ENCODE data around the gene PEAR1.

The PEAR1 gene

GRCh38 chr1:156912861-156913808, 19.6 kb downstream of the PEAR1 start:
- no peak for DNase-seq
- Histone ChIP-seq H3K4me2 (ENCODE audit: low read length) (no peak overlapping the region), H3K14ac (ENCODE audit: low read length) (no peak overlapping the region), H3K79me2 (ENCODE audit: control insufficient read depth, insufficient read depth, low read length, poor library complexity) (no peaks in the 10 kb centered on the region), H2BK12ac (ENCODE audit: low read length) (no peak overlapping the region), H2AFZ (ENCODE audit: insufficient read depth, low read length, poor library complexity) (no peak overlapping the region), H3K36me3 (ENCODE audit: control insufficient read depth in 1 of 2, insufficient read depth in 2 of 2, low read length in 2 of 2) (peaks cover 60 to 67% of the 10 kb centered on the region in 2 experiments), H3K4ac (ENCODE audit: low read depth, low read length) (no peak overlapping the region), H3K4me3 (ENCODE audit: low read depth, low read length) (no peak overlapping the region), H3K9ac (ENCODE audit: low read length) (no peak overlapping the region), H3K79me1 (ENCODE audit: low read length) (no peaks in the 10 kb centered on the region), H4K8ac (ENCODE audit: low read depth, low read length) (no peak overlapping the region), H3K27me3 (ENCODE audit: insufficient read depth, low read length) (no peaks in the 10 kb centered on the region), H3K18ac (ENCODE audit: low read length) (no peak overlapping the region), H2BK120ac (ENCODE audit: insufficient read depth, low read length, poor library complexity) (no peak overlapping the region), H4K91ac (ENCODE audit: low read depth, low read length) (no peak overlapping the region), H2BK5ac (ENCODE audit: low read depth, low read length, poor library complexity) (no peak overlapping the region), H3K9me3 (ENCODE audit: insufficient read depth, low read depth, low read length) (peaks cover 3% of the 10 kb centered on the region), H3K23ac (ENCODE audit: low read length) (peak overlapping the region; percentile 30), H3K4me1 (ENCODE audit: control insufficient read depth in 1 of 2, insufficient read depth in 2 of 2, low read length in 2 of 2) (peaks cover 0 to 4% of the 10 kb centered on the region in 2 experiments), H3K27ac (ENCODE audit: low read depth, low read length) (no peak overlapping the region), H2AK5ac (ENCODE audit: low read length) (no peak overlapping the region), H4K12ac (ENCODE audit: low read depth, low read length) (no peak overlapping the region)
- no CpG with 5 or more reads among the region's 24 CpGs for WGBS (ENCODE audit: extremely low coverage, insufficient coverage, insufficient read length)

GRCh38 chr1:156913809-156914387, 20.4 kb downstream of the PEAR1 start:
- Histone ChIP-seq H3K9me3 (ENCODE audit: insufficient read depth, low read depth, low read length) (peaks cover 2% of the 10 kb centered on the region), H3K79me1 (ENCODE audit: low read length) (no peaks in the 10 kb centered on the region)

GRCh38 chr1:156914440-156914856, 20.9 kb downstream of the PEAR1 start:
- Histone ChIP-seq H3K36me3 (ENCODE audit: control insufficient read depth in 1 of 2, insufficient read depth in 2 of 2, low read length in 2 of 2) (peaks cover 48 to 54% of the 10 kb centered on the region in 2 experiments), H3K4me3 (ENCODE audit: low read depth, low read length) (no peak overlapping the region), H3K27me3 (ENCODE audit: insufficient read depth, low read length) (no peaks in the 10 kb centered on the region), H2BK5ac (ENCODE audit: low read depth, low read length, poor library complexity) (no peak overlapping the region), H3K23ac (ENCODE audit: low read length) (no peak overlapping the region), H4K12ac (ENCODE audit: low read depth, low read length) (no peak overlapping the region), H3K4me1 (ENCODE audit: control insufficient read depth in 1 of 2, insufficient read depth in 2 of 2, low read length in 2 of 2) (peaks cover 0 to 4% of the 10 kb centered on the region in 2 experiments), H3K79me1 (ENCODE audit: low read length) (no peaks in the 10 kb centered on the region), H3K18ac (ENCODE audit: low read length) (no peak overlapping the region), H2BK120ac (ENCODE audit: insufficient read depth, low read length, poor library complexity) (no peak overlapping the region), H4K8ac (ENCODE audit: low read depth, low read length) (no peak overlapping the region), H3K9me3 (ENCODE audit: insufficient read depth, low read depth, low read length) (peaks cover 2% of the 10 kb centered on the region), H3K9ac (ENCODE audit: low read length) (no peak overlapping the region), H3K27ac (ENCODE audit: low read depth, low read length) (no peak overlapping the region), H4K91ac (ENCODE audit: low read depth, low read length) (no peak overlapping the region), H2AK5ac (ENCODE audit: low read length) (no peak overlapping the region), H2BK12ac (ENCODE audit: low read length) (no peak overlapping the region), H3K79me2 (ENCODE audit: control insufficient read depth, insufficient read depth, low read length, poor library complexity) (no peaks in the 10 kb centered on the region), H2AFZ (ENCODE audit: insufficient read depth, low read length, poor library complexity) (no peak overlapping the region), H3K4ac (ENCODE audit: low read depth, low read length) (no peak overlapping the region), H3K14ac (ENCODE audit: low read length) (no peak overlapping the region), H3K4me2 (ENCODE audit: low read length) (no peak overlapping the region)
- WGBS (ENCODE audit: extremely low coverage, insufficient coverage, insufficient read length) = no CpG with 5 or more reads among the region's 9 CpGs
- peak; percentile 35 to 54 for DNase-seq

More at GRCh38 chr1:156913809-156914387, 20.4 kb downstream of the PEAR1 start:
- Histone ChIP-seq H3K23ac (ENCODE audit: low read length) (no peak overlapping the region), H3K27me3 (ENCODE audit: insufficient read depth, low read length) (no peaks in the 10 kb centered on the region), H4K8ac (ENCODE audit: low read depth, low read length) (no peak overlapping the region), H2AFZ (ENCODE audit: insufficient read depth, low read length, poor library complexity) (no peak overlapping the region), H3K18ac (ENCODE audit: low read length) (no peak overlapping the region), H3K79me2 (ENCODE audit: control insufficient read depth, insufficient read depth, low read length, poor library complexity) (no peaks in the 10 kb centered on the region), H3K27ac (ENCODE audit: low read depth, low read length) (no peak overlapping the region), H3K4me2 (ENCODE audit: low read length) (no peak overlapping the region), H4K12ac (ENCODE audit: low read depth, low read length) (no peak overlapping the region), H2BK12ac (ENCODE audit: low read length) (no peak overlapping the region), H3K14ac (ENCODE audit: low read length) (no peak overlapping the region), H4K91ac (ENCODE audit: low read depth, low read length) (no peak overlapping the region), H2AK5ac (ENCODE audit: low read length) (no peak overlapping the region), H3K4me1 (ENCODE audit: control insufficient read depth in 1 of 2, insufficient read depth in 2 of 2, low read length in 2 of 2) (peaks cover 0 to 4% of the 10 kb centered on the region in 2 experiments), H3K36me3 (ENCODE audit: control insufficient read depth in 1 of 2, insufficient read depth in 2 of 2, low read length in 2 of 2) (peaks cover 52 to 60% of the 10 kb centered on the region in 2 experiments), H3K4me3 (ENCODE audit: low read depth, low read length) (no peak overlapping the region), H3K9ac (ENCODE audit: low read length) (no peak overlapping the region), H2BK5ac (ENCODE audit: low read depth, low read length, poor library complexity) (no peak overlapping the region), H3K4ac (ENCODE audit: low read depth, low read length) (no peak overlapping the region), H2BK120ac (ENCODE audit: insufficient read depth, low read length, poor library complexity) (no peak overlapping the region)
- DNase-seq = no peak
- no CpG with 5 or more reads among the region's 13 CpGs for WGBS (ENCODE audit: extremely low coverage, insufficient coverage, insufficient read length)

GRCh38 chr1:156920233-156921052, 26.9 kb downstream of the PEAR1 start, which contains the start of gene LRRC71:
Gene LRRC71 (plus strand): TSS chr1:156920632. CDS start chr1:156920804, 172 bp downstream.
- WGBS (ENCODE audit: extremely low coverage, insufficient coverage, insufficient read length) = no CpG with 5 or more reads among the region's 71 CpGs
- H2AFZ ChIP-seq (ENCODE audit: insufficient read depth, low read length, poor library complexity) = no peak within 1 kb of the TSS
- no peak within 1 kb of the TSS for H2BK5ac ChIP-seq (ENCODE audit: low read depth, low read length, poor library complexity)
- no peak within 1 kb of the TSS for H3K23ac ChIP-seq (ENCODE audit: low read length)
- H3K4ac ChIP-seq (ENCODE audit: low read depth, low read length) = no peak within 1 kb of the TSS
- no peak within 1 kb of the TSS for H3K27ac ChIP-seq (ENCODE audit: low read depth, low read length)
- H3K4me3 ChIP-seq (ENCODE audit: low read depth, low read length) = peak within 1 kb of the TSS; percentile 2
- H2BK12ac ChIP-seq (ENCODE audit: low read length) = no peak within 1 kb of the TSS
- no peaks in the 10 kb centered on the region for H3K79me2 ChIP-seq (ENCODE audit: control insufficient read depth, insufficient read depth, low read length, poor library complexity)
- H3K36me3 ChIP-seq (ENCODE audit: control insufficient read depth in 1 of 2, insufficient read depth in 2 of 2, low read length in 2 of 2) = peaks cover 4 to 5% of the 10 kb centered on the region in 2 experiments
- no peak within 1 kb of the TSS for H2AK5ac ChIP-seq (ENCODE audit: low read length)
- H4K12ac ChIP-seq (ENCODE audit: low read depth, low read length) = no peak within 1 kb of the TSS
- no peak within 1 kb of the TSS for H3K9ac ChIP-seq (ENCODE audit: low read length)
- H3K9me3 ChIP-seq (ENCODE audit: insufficient read depth, low read depth, low read length) = peaks cover 4% of the 10 kb centered on the region
- peak within 1 kb of the TSS; percentile 5 for H3K14ac ChIP-seq (ENCODE audit: low read length)
- no peaks in the 10 kb centered on the region for H3K79me1 ChIP-seq (ENCODE audit: low read length)
- peak within 1 kb of the TSS; percentile 45 for H3K4me2 ChIP-seq (ENCODE audit: low read length)
- H4K8ac ChIP-seq (ENCODE audit: low read depth, low read length) = no peak within 1 kb of the TSS
- peak; percentile 54 to 72 for DNase-seq
- no peak within 1 kb of the TSS for H2BK120ac ChIP-seq (ENCODE audit: insufficient read depth, low read length, poor library complexity)
- peaks cover 47% of the 10 kb centered on the region for H3K27me3 ChIP-seq (ENCODE audit: insufficient read depth, low read length)
- H4K91ac ChIP-seq (ENCODE audit: low read depth, low read length) = no peak within 1 kb of the TSS
- peaks cover 4 to 7% of the 10 kb centered on the region in 2 experiments for H3K4me1 ChIP-seq (ENCODE audit: control insufficient read depth in 1 of 2, insufficient read depth in 2 of 2, low read length in 2 of 2)
- no peak within 1 kb of the TSS for H3K18ac ChIP-seq (ENCODE audit: low read length)

All from trophoblast cell (in vitro differentiated cells and primary cell).